Activated CD4-positive, alpha-beta T cell treated with anti-CD3 and anti-CD28 coated beads, Interleukin-2, amount 10 ng/mL, durations not matched to agents 7 days and 5 days (primary cell): ENCODE data around the gene KRTAP10-1. TPM values are rescaled to one million over a fixed set of nuclear protein-coding genes. Genes with fewer than 3 reads are reported as not detected.
"Not testable (repeated sequence)": the region's sequence is repeated elsewhere in the genome, so short reads cannot be mapped to it uniquely, and the experiment has no call there.

ENCODE experiments used
- CTCF ChIA-PET: fragments of 350-600 bp; sonication (Branson Sonifier 250); formaldehyde crosslinking; loops from one replicate; lab custom pipeline; 2021; ENCODE audit warnings: antibody characterized with exemption; lab: Charles Lee
- POLR2A ChIA-PET: fragments of 350-600 bp; sonication (Branson Sonifier 250); formaldehyde crosslinking; loops from one replicate; lab custom pipeline; 2021; ENCODE audit warnings: antibody characterized with exemption; lab: Charles Lee
- DNase-seq: peaks from one replicate; pipeline ENCODE4 v3.0.0-alpha.2; 2020
- H3K27ac Mint-ChIP-seq: one replicate; pipeline ENCODE4 v1.8.0; 2021; ENCODE audit warnings: mild to moderate bottlenecking, moderate library complexity, mixed read lengths
- H3K27me3 Mint-ChIP-seq: one replicate; pipeline ENCODE4 v1.8.0; 2021; ENCODE audit warnings: mixed read lengths
- H3K36me3 Mint-ChIP-seq: one replicate; pipeline ENCODE4 v1.8.0; 2021; ENCODE audit warnings: low read depth, mixed read lengths
- H3K4me1 Mint-ChIP-seq: one replicate; pipeline ENCODE4 v1.8.0; 2021; ENCODE audit warnings: mixed read lengths
- H3K4me3 Mint-ChIP-seq: one replicate; pipeline ENCODE4 v1.8.0; 2021; ENCODE audit warnings: mild to moderate bottlenecking, moderate library complexity, mixed read lengths
- H3K9me3 Mint-ChIP-seq: one replicate; pipeline ENCODE4 v1.8.0; 2021; ENCODE audit warnings: mixed read lengths
- total RNA-seq, 2 experiments: library from RNA; stranded (reverse); gene quantifications; one replicate each; pipeline ENCODE4 v1.2.3, GENCODE V29; 2021

Gene KRTAP10-1, protein sequence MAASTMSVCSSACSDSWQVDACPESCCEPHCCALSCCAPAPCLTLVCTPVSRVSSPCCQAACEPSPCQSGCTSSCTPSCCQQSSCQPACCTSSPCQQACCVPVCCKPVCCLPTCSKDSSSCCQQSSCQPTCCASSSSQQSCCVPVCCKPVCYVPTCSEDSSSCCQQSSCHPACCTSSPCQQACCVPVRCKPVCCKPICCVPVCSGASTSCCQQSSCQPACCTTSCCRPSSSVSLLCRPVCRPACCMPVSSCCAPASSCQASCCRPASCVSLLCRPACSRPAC
- not detected for total RNA-seq

DNA sequence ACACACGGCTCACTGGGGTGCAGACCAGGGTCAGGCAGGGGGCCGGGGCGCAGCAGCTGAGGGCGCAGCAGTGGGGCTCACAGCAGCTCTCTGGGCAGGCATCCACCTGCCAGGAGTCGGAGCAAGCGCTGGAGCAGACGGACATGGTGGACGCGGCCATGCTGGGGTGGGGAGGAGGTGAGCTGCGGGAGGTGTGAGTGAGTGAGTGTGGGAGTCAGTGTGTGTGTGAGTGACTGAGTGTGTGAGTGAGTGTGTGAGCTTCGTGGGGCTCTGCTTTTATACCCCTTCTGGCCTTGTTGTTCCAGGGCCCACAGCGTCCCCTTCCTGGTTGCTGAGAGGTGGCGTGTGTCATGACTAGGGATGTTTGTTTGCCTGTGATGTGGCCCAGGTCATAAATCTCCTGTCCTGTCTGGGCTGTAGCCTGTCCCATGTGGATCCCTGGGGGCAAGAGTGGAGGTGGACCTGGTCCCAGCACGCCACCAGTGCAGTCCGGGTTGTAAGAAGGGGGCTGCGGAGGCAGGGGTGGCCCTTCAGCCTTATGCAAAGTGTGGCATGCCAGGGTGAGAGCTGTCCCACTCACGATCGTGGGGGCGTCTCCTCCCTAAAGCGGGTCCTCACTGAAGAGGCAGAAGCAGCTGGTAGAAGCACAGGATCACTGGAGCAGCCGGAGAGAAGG is at the start of gene KRTAP10-1:
TSS of gene KRTAP10-1 (minus strand) at position 205 of the 676 bp plus-strand sequence. CDS start at position 160, 45 bp downstream.
- H3K4me1 Mint-ChIP-seq, result no peaks in the 10 kb centered on the region
- ChIA-PET CTCF (interaction anchor here (0.6 to 1.0 kb wide), 2 partner anchors 8 to 20 kb away, joined by 3 to 4 read pairs; no protein-coding TSS in a partner anchor), POLR2A (no interaction called here)
- DNase-seq, result no peak
- H3K4me3 Mint-ChIP-seq, result no peak within 1 kb of the TSS
- H3K9me3 Mint-ChIP-seq, result peaks cover 6% of the 10 kb centered on the region
- H3K27me3 Mint-ChIP-seq, result no peaks in the 10 kb centered on the region
- H3K36me3 Mint-ChIP-seq, result no peaks in the 10 kb centered on the region
- H3K27ac Mint-ChIP-seq, result no peak within 1 kb of the TSS

DNA sequence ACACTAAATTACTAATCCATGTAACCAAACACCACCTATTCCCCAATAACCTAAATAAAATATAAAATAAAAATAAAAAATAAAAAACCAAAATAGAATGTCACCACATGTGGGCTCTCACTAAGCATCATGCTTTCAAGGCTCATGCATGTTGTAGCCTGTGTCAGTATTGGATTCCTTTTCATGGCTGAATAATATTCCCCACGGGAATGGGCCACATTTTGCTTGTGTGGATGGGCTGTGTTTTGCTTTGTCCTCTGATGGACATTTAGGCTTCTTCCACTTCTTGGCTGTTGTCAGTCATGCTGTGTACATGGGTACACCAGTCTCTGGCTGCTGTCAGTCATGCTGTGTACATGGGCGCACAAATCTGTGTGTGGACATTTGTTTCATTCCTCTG is 49.1 kb upstream of the KRTAP10-1 start:
- Mint-ChIP-seq H3K4me3 (no peak overlapping the region), H3K27ac (no peak overlapping the region), H3K36me3 (no peaks in the 10 kb centered on the region), H3K27me3 (peaks cover 20% of the 10 kb centered on the region), H3K4me1 (peaks cover 4% of the 10 kb centered on the region), H3K9me3 (no peaks in the 10 kb centered on the region)
- ChIA-PET POLR2A (no interaction called here), CTCF (no interaction called here)
- no peak for DNase-seq

DNA sequence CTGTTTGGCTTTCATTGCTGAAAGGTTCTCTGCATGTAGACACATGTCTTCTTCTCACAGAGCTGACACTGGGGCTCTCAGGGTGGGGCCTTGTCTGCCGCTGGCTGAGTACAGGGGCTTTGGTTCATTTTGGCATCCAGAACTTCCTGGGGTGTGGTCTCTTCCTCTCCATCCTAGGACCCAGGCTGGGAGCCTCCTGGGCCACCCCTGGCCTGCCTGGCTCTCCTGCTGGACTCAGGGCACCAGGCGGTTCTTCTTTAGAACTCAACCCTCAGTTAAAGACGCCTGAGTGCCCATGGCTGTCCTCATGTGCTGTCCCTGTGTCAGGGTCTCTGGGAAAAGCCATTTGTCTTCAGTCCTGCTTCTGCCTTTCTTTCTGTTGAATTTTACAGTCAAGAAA is 45.9 kb upstream of the KRTAP10-1 start:
- POLR2A ChIA-PET, result no interaction called here
- no peak overlapping the region for H3K4me3 Mint-ChIP-seq
- peaks cover 8% of the 10 kb centered on the region for H3K9me3 Mint-ChIP-seq
- no peak overlapping the region for H3K27ac Mint-ChIP-seq
- peaks cover 22% of the 10 kb centered on the region for H3K27me3 Mint-ChIP-seq
- H3K36me3 Mint-ChIP-seq, result peaks cover 5% of the 10 kb centered on the region
- CTCF ChIA-PET, result no interaction called here
- no peak for DNase-seq
- peaks cover 14% of the 10 kb centered on the region for H3K4me1 Mint-ChIP-seq

DNA sequence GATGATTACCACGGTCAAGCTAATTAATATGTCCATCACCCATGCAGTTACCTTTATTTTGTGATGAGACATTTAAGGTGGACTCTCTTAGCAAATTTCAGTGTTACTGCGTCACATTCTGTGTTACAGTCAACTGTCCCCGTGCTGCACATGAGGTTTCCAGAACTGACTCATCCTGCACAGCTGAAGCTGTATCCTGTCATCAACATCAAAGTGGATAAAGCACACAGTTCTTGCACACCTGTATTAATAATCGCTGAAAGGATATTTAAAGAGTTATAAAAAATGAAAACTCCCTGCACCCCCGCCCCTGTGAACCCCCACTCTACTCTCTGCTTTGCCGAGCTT is 43.8 kb upstream of the KRTAP10-1 start:
- Mint-ChIP-seq H3K27ac (no peak overlapping the region), H3K4me3 (no peak overlapping the region), H3K9me3 (peaks cover 12% of the 10 kb centered on the region), H3K36me3 (peaks cover 6% of the 10 kb centered on the region), H3K27me3 (peaks cover 25% of the 10 kb centered on the region), H3K4me1 (peaks cover 14% of the 10 kb centered on the region)
- CTCF ChIA-PET, result interaction anchor here (1.0 to 1.9 kb wide), 2 partner anchors 12 to 92 kb away, joined by 3 to 6 read pairs; no protein-coding TSS in a partner anchor
- DNase-seq, result peak; percentile 26
- POLR2A ChIA-PET, result no interaction called here

DNA sequence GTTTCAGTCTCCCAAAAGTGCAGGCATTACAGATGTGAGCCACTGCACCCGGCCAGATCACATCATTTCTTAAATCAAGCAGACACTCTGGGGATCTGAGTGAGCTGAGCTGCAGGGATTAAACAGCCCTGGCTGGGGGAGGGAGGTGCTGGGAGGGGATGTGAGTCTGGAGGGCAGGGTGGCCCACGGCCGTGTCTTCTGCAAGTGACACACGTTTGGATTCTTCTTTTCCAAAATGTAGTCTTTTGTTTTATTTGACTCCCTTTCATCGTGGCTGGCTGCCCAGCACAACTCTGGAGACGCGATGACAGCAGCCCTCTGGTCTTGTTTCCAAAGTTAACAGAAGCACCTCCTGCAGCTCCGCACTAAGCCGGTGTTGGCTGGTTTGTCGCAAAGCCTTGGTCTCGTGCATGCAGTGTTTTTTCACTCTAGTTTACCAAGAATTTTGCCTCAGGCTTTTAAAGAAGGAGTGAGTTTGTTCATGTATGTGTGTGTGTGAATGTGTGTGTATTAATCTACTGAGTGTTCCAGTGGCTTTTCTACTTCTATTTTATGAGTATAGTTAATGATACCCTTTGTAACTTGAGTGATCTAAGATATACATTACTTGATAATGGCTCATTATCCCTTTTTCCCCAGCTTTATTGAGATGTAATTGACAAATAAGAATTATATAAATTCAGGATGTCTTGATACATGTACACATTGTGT is 43.2 kb upstream of the KRTAP10-1 start:
- Mint-ChIP-seq H3K27me3 (peaks cover 25% of the 10 kb centered on the region), H3K36me3 (peaks cover 6% of the 10 kb centered on the region), H3K9me3 (peaks cover 14% of the 10 kb centered on the region), H3K4me3 (no peak overlapping the region), H3K27ac (no peak overlapping the region), H3K4me1 (peaks cover 14% of the 10 kb centered on the region)
- CTCF ChIA-PET, result interaction anchor here (1.0 to 1.9 kb wide), 2 partner anchors 12 to 92 kb away, joined by 3 to 6 read pairs; no protein-coding TSS in a partner anchor
- POLR2A ChIA-PET, result no interaction called here
- no peak for DNase-seq

DNA sequence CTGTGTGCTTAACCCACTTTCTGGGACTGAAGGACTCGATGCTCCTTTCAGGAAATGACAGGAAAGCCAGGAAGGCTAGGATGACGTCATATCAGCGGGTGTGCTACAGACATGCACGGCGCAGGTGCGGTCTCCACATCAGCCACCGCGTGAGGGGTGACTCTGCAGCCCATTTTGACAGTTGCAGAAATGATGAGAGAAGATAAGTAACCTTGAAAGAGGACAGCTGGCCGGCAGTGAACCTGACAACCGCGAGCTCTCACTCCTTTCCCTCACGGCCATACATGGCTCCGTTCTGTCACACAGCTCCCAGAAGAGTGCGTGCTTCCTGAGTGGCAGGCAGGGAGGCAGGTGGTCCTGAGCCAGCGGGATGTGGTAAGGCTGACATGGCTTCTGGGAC is 42.1 kb upstream of the KRTAP10-1 start:
- peaks cover 14% of the 10 kb centered on the region for H3K4me1 Mint-ChIP-seq
- no peak for DNase-seq
- ChIA-PET CTCF (no interaction called here), POLR2A (no interaction called here)
- H3K36me3 Mint-ChIP-seq, result peaks cover 8% of the 10 kb centered on the region
- no peak overlapping the region for H3K4me3 Mint-ChIP-seq
- H3K27ac Mint-ChIP-seq, result no peak overlapping the region
- peaks cover 23% of the 10 kb centered on the region for H3K9me3 Mint-ChIP-seq
- H3K27me3 Mint-ChIP-seq, result peaks cover 18% of the 10 kb centered on the region

DNA sequence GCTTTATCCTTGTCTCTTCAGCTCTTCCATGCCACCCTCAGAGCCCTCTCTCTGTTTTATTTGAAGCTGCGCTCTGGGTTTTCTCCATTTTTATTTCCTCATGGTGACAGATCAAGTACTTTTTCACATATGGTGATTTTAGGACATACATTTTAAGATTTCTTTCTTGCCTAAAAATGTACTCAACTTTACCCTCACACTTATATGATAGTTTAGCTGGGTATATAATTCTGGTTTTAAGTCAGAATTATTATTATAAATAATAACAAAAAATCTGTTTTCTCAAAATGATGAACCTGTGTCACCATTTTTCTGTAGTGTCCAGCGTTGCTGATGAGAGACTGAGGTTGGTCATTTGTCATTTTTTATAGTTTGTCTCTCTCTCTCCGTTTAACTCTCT is 41.2 kb upstream of the KRTAP10-1 start:
- Mint-ChIP-seq H3K4me1 (peaks cover 14% of the 10 kb centered on the region), H3K27me3 (peaks cover 12% of the 10 kb centered on the region), H3K36me3 (peaks cover 8% of the 10 kb centered on the region), H3K4me3 (no peak overlapping the region), H3K9me3 (peaks cover 28% of the 10 kb centered on the region), H3K27ac (no peak overlapping the region)
- POLR2A ChIA-PET, result no interaction called here
- DNase-seq, result no peak
- CTCF ChIA-PET, result no interaction called here

DNA sequence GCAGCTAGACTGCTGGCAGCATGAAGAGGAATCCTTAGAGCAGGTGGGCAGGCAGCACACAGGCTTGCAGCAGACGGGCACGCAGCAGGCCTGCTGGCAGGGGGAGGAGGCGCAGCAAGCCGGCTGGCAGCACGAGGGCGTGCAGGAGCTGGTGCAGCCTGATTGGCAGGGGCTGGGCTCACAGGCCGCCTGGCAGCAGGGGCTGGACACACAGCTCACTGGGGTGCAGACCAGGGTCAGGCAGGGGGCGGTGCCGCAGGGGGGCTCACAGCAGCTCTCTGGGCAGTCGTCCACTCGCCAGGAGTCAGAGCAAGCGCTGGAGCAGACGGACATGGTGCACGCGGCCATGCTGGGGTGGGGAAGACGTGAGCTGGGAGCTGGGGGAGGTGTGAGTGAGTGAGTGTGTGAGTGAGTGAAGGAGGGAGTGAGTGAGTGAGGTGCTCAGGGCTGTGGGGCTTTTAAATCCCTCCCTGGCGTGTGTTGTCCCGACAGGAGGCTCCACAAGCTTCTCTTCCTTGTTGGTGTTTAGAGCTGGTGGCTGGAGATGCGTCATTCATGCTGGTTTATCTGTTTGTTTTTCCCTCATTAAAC is 40.3 kb upstream of the KRTAP10-1 start, which contains the start of gene KRTAP10-5:
TSS of gene KRTAP10-5 (minus strand) at position 374 of the 591 bp plus-strand sequence. CDS start at position 348, 26 bp downstream.
- DNase-seq, POLR2A ChIA-PET, H3K27ac Mint-ChIP-seq, H3K36me3 Mint-ChIP-seq, CTCF ChIA-PET: not testable (repeated sequence)
- H3K4me1 Mint-ChIP-seq, result peaks cover 14% of the 10 kb centered on the region
- H3K27me3 Mint-ChIP-seq, result peaks cover 11% of the 10 kb centered on the region
- H3K9me3 Mint-ChIP-seq, result peaks cover 31% of the 10 kb centered on the region
- H3K4me3 Mint-ChIP-seq, result peak within 1 kb of the TSS; percentile 4

DNA sequence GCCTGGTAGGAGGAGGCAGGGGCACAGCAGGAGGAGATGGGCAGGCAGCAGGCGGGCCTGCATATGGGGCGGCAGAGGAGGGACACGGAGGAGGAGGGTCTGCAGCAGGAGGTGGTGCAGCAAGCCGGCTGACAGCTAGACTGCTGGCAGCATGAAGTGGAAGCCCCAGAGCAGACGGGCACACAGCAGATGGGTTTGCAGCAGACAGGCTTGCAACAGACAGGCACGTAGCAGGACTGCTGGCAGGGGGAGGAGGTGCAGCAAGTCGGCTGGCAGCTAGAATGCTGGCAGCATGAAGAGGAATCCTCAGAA is 39.8 kb upstream of the KRTAP10-1 start:
- no peak for DNase-seq
- ChIA-PET CTCF (no interaction called here), POLR2A (no interaction called here)
- peaks cover 8% of the 10 kb centered on the region for H3K36me3 Mint-ChIP-seq
- peaks cover 31% of the 10 kb centered on the region for H3K9me3 Mint-ChIP-seq
- peak overlapping the region; percentile 4 for H3K4me3 Mint-ChIP-seq
- peaks cover 7% of the 10 kb centered on the region for H3K27me3 Mint-ChIP-seq
- H3K4me1 Mint-ChIP-seq, result peaks cover 14% of the 10 kb centered on the region
- no peak overlapping the region for H3K27ac Mint-ChIP-seq

DNA sequence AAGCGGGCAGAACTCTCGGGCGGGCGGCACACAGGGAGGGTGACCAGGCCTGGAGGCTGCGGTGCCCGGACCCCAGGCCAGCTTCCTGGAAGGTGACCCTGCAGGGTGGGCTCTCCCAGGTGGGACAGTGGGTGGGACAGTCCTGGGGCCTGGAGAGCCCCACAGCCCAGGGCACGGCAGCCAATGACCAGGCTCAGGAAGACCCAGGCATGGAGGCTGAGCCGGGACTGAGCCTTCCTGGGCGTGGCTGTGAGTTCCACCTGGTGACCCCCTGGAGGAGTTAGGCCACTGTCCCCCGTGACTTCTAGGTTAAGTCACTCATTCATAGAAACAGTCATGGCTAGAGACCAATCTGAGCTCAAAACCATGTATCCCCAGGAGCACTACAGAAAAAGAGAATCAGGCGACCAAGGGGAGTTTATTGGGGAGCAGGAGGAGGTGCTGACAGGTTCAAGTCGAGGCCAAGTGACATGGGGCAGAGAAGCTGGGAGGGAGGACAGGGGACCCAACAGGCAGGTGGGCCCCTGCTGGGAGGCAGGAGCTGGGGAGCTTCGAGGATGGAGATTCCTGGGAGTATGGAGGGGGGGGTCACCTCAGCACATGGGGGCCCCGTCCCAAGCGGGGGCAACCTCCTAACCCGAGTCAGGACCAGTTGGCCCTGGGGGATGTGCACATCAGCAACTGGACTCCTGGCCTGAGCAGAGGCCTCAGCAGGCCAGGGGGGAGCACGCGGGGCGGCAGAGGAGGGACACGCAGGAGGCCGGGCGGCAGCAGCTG is 39.2 kb upstream of the KRTAP10-1 start:
- DNase-seq, result no peak
- ChIA-PET POLR2A (no interaction called here), CTCF (no interaction called here)
- peaks cover 7% of the 10 kb centered on the region for H3K27me3 Mint-ChIP-seq
- no peak overlapping the region for H3K27ac Mint-ChIP-seq
- no peak overlapping the region for H3K4me3 Mint-ChIP-seq
- peaks cover 8% of the 10 kb centered on the region for H3K36me3 Mint-ChIP-seq
- peaks cover 13% of the 10 kb centered on the region for H3K4me1 Mint-ChIP-seq
- H3K9me3 Mint-ChIP-seq, result peaks cover 31% of the 10 kb centered on the region

DNA sequence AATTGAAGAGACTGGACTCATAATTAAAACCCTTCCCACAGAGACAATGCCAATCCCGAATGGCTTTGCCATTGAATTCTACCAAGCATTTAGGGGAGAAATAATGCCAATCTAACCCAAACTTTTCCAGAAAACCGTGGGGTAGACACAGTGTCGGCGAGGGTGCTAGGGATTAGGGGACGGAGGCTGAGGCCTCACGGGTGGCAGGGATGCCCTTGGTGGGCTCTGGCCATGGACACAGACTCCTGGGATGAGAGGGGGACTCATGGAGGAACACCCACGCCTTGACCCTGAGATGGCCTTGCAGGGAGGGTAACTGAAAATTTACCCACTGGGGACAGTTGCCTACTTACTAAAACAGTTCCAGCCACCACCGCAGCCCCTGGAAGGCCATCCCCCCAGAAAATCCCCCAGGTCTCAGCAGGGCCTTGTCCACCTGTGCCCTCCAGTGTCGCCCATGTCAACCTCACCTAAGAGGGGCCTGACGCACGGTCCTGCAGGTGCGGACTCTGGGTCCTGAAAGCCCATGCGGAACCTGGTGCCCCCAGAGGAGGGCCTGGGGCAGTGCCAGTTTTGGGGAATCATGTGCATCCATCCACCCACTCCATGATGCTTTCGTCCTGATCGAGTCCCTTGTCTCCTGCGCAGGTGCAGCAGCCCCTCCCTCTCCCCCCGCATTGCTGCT is 38.5 kb upstream of the KRTAP10-1 start:
- DNase-seq, result no peak
- POLR2A ChIA-PET, result no interaction called here
- H3K4me1 Mint-ChIP-seq, result peaks cover 6% of the 10 kb centered on the region
- peaks cover 7% of the 10 kb centered on the region for H3K27me3 Mint-ChIP-seq
- no peak overlapping the region for H3K27ac Mint-ChIP-seq
- peaks cover 8% of the 10 kb centered on the region for H3K36me3 Mint-ChIP-seq
- H3K4me3 Mint-ChIP-seq, result no peak overlapping the region
- CTCF ChIA-PET, result no interaction called here
- peaks cover 31% of the 10 kb centered on the region for H3K9me3 Mint-ChIP-seq

DNA sequence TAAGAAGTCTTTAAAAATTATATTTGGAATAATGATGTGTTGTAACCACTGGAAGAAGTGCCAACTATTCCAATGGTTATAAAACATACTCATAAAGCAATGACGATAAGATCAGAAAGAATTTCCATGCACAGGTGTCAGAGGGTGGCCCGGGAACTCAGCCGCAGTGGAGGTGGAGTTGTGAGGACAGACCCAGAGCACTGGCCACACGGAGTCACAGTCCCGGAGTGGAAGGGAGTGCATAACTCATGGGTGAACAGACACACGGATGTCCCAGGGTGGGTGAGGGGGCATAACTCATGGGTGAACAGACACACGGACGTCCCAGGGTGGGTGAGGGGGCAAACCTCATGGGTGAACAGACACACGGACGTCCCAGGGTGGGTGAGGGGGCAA is 36.0 kb upstream of the KRTAP10-1 start:
- Mint-ChIP-seq H3K27ac (peak overlapping the region; percentile 38), H3K4me1 (no peaks in the 10 kb centered on the region), H3K27me3 (peaks cover 7% of the 10 kb centered on the region), H3K36me3 (peaks cover 5% of the 10 kb centered on the region), H3K9me3 (peaks cover 28% of the 10 kb centered on the region), H3K4me3 (no peak overlapping the region)
- ChIA-PET POLR2A (no interaction called here), CTCF (no interaction called here)
- no peak for DNase-seq
